ENCODE results near the gene PRDM9.

The PRDM9 gene

GRCh38 chr5:23528677-23529076, 21.3 kb downstream of the PRDM9 start:
- no peak for DNase-seq

GRCh38 chr5:23530571-23530970, 23.2 kb downstream of the PRDM9 start:
- DNase-seq: no peak

GRCh38 chr5:23571059-23571458, 63.6 kb downstream of the PRDM9 start:
- no peak for DNase-seq
